Stomach (tissue), 9 donors: ENCODE data around the gene ZDHHC1. TPM values are rescaled to one million over a fixed set of nuclear protein-coding genes. Genes with fewer than 3 reads are reported as not detected.
A peak's percentile ranks its signal among the peaks of the same experiment; 100 is the strongest.

Source experiments
- DNase-seq, 2 donors: peaks; one replicate each; pipeline versions ENCODE4 v3.0.0 to v3.0.0-alpha.2; 2013 to 2019
- H3K27ac ChIP-seq, 5 donors: fragments of 200-600 bp in 4 of 5; sonication (generic) in 4 of 5; one replicate each; pipeline ENCODE4 v1.5.1; 2013 to 2019; ENCODE audit warnings: mild to moderate bottlenecking in 1 of 5, moderate library complexity in 1 of 5
- H3K27me3 ChIP-seq, 3 donors: fragments of 200-600 bp; sonication (generic); one replicate each; pipeline ENCODE4 v1.5.1; 2017 to 2019; ENCODE audit warnings: mixed run types in 1 of 3
- H3K36me3 ChIP-seq, 4 donors: fragments of 200-600 bp; sonication (generic); 1 replicate in 3 of 4; 2 replicates in 1 of 4; pipeline ENCODE4 v1.5.1; 2016 to 2019
- H3K4me1 ChIP-seq, 4 donors: fragments of 200-600 bp; sonication (generic); one replicate each; pipeline ENCODE4 v1.5.1; 2016 to 2019
- H3K4me3 ChIP-seq, 4 donors: fragments of 200-600 bp; sonication (generic) in 3 of 4; one replicate each; pipeline ENCODE4 v1.5.1; 2016 to 2019; ENCODE audit warnings: mild to moderate bottlenecking in 1 of 4
- H3K9me3 ChIP-seq, 4 donors: fragments of 200-600 bp; sonication (generic); one replicate each; pipeline ENCODE4 v1.5.1; 2016 to 2019
- CTCF ChIP-seq, 7 experiments: fragments of 450-650 bp in 4 of 7; fragments of 200-600 bp in 3 of 7; sonication (generic) in 3 of 7; IDR thresholded peaks; one replicate each; pipeline ENCODE4 v1.5.1; 2016 to 2019; ENCODE audit warnings: antibody characterized with exemption in 7 of 7, control low read depth in 2 of 7, mild to moderate bottlenecking in 1 of 7
- EP300 ChIP-seq: sonication (generic); formaldehyde crosslinking; IDR thresholded peaks from one replicate; pipeline ENCODE4 v1.6.1; 2017; ENCODE audit warnings: antibody characterized with exemption
- POLR2A ChIP-seq, 4 donors: fragments of 450-650 bp; IDR thresholded peaks; one replicate each; pipeline ENCODE4 v1.6.1; 2016; ENCODE audit warnings: antibody characterized with exemption in 4 of 4, control low read depth in 2 of 4, mild to moderate bottlenecking in 1 of 4, moderate library complexity in 1 of 4
- POLR2AphosphoS5 ChIP-seq, 3 donors: sonication (generic); formaldehyde crosslinking; IDR thresholded peaks; one replicate each; pipeline ENCODE4 v1.6.1; 2016; ENCODE audit warnings: antibody characterized with exemption in 3 of 3
- WGBS, 5 donors: extraction: QIAGEN DNeasy Blood & Tissue Kit in 3 of 5; methylation state at CpG; one replicate each; pipeline versions ENCODE4 v1.1.5 to v1.1.7; 2013 to 2018; 5-methylcytosine and 5-hydroxymethylcytosine counted together
- intact Hi-C: fragments of 100-400 bp; cut with DNase I; formaldehyde crosslinking; loops from one replicate; pipeline ENCODE4 v1.15.1; 2023; ENCODE audit warnings: low total_unique reads
- polyA plus RNA-seq, 3 donors: library from polyadenylated mRNA; stranded (reverse); fragments of 200-250 nt; gene quantifications; one replicate each; pipeline ENCODE4 v1.2.3, GENCODE V29; 2013
- total RNA-seq, 5 donors: library from RNA; depleted of rRNA; stranded (reverse); fragments of >200 nt; gene quantifications; one replicate each; pipeline versions ENCODE4 v1.1.0 to v1.2.3, GENCODE V29; 2014 to 2016
- donor health status: healthy with polysubstance abuse.
- donor health status: Bipolar disorder and iron deficiency.
- donor health status: healthy.

ZDHHC1 gene
- total and polyA plus RNA-seq, 8 donors = 2.0 to 33.6 (median 6.1) TPM; not detected in 1

DNA sequence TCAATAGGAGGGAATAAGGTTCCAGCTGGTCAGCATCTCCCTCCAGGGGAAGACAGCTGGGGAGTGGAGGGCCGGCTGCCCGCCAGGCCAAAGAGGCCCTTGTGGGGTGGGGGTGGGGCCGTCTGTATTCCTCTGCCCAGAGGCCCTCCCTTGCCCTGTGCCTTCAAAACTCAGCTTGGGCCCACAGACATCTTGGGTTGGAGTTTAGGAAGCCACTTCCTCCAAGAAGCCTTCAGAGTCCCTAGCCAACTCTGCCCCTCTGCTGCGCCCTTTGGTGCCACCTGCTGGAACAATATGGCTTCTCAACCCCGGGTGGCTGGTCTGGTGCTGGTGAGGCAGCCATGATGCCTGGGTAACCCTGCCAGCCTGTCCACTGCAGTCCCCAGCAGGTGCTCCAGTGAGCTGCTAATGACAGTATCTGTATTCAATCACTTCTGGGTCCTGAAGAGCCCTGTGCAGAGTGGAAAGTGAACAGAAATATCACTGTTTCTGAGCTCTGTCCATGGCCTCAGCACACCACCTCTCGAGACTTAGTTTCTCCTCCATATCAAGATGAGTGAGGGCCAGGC is 31.3 kb upstream of the ZDHHC1 start:
- H3K4me1 ChIP-seq = peaks cover 76 to 100% (median 95%) of the 10 kb centered on the region in 4 donors
- no peaks in the 10 kb centered on the region for H3K9me3 ChIP-seq
- 49 to 81% (median 75%) methylated on average over 2 to 6 of the region's 6 CpGs for whole genome bisulfite sequencing, 5 donors
- H3K4me3 ChIP-seq = no peak overlapping the region
- H3K36me3 ChIP-seq = peaks cover 14 to 89% (median 69%) of the 10 kb centered on the region in 4 donors
- H3K27me3 ChIP-seq = no peaks in the 10 kb centered on the region
- intact Hi-C loops = no loop called here
- DNase-seq = peak; percentile 63 to 81
- TF ChIP-seq CTCF (IDR thresholded peaks at IDR 0.05) (peak in 2 of 7 experiments; percentile 13 to 30), POLR2AphosphoS5 (IDR thresholded peaks at IDR 0.05) (no peak)
- peak overlapping the region in 4 of 5 donors; percentile 20 to 60 (median 34) for H3K27ac ChIP-seq

DNA sequence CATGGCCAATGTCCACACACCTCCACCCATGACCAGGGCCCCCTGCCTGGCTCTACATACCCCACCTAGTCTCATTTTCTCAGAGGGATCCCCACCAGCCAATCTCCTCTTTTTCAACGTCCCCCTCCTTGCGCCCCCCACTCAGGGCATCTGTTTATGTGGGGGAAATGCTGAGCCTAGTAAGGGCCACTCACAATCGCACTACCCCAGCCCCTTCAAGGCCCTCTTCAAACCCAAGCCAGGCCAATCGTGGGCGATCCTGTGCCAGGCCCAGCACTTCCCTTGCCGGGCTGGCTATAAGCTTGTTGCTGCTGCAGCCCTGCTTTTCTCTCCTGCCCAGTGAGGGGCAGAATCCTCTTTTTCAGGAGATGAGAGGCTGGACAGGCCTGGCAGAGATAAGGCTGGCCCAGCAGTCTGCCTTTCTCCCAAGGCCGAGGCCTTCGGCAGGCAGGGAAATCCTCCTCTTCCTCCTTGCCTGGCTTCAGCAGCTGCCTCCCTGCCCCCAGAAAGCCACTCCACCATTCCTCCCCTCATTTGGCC is 30.8 kb upstream of the ZDHHC1 start:
- 75 to 84% (median 81%) methylated on average over 8 of the region's 8 CpGs for WGBS, 5 donors
- H3K27ac ChIP-seq = peak overlapping the region in 4 of 5 donors; percentile 20 to 60 (median 34)
- no peak overlapping the region for H3K4me3 ChIP-seq
- TF ChIP-seq EP300 (no peak), POLR2A (IDR thresholded peaks at IDR 0.05) (no peak), CTCF (IDR thresholded peaks at IDR 0.05) (no peak)
- H3K4me1 ChIP-seq = peaks cover 76 to 100% (median 95%) of the 10 kb centered on the region in 4 donors
- H3K9me3 ChIP-seq = no peaks in the 10 kb centered on the region
- H3K27me3 ChIP-seq = no peaks in the 10 kb centered on the region
- intact Hi-C loops = no loop called here
- DNase-seq = no peak
- peaks cover 14 to 89% (median 66%) of the 10 kb centered on the region in 4 donors for H3K36me3 ChIP-seq

DNA sequence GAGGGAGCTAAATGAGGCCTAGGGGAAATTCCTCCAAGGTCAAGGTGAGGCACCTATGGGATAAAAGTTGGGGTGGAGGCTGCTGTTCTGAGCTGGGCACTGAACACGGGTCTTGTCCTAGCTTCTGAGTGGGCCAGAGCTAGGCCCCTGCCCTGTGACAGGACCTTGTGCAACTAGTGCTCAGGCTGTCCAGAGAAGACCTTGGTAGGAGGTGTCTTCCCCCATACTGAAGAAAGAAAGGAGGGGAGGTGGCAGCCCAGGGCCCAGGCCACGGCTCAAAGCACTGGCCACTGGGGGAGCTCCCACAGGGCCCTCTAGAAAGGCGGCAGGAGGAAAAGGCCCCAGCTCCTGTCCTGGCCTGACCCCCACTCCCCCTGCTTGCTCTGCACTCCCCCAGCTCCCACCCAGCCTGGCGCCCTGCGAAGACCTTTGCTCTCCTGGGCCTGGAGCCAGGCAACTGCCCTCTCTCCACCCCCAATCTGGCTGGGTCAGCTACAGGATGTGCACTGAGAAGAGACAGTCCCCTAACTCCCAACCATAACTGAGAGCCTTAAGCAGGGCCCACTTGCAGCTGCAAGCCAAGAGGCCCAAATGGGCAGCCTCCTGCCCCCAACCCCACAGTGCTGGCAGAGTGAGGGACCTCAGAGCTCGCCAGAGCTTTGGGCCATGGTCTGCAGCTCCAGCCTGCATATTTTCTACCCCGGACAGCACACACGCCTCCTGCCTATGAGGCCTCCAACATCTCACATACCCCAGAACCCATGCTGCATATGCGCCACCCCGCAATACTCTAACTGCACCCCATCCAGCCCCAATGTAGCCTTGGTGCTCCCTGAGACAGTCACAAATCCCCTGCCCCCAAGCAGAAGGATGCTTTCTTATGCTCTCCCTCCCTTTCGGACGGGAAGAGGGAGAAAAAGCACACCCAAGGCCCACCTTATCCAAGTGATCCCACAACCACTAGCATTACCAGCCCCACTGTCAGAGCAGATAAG is 29.9 kb upstream of the ZDHHC1 start:
- no peak overlapping the region for H3K4me3 ChIP-seq

More for the DNA sequence above, 29.9 kb upstream of the ZDHHC1 start:
- TF ChIP-seq CTCF (IDR thresholded peaks at IDR 0.05) = no peak
- TF ChIP-seq POLR2AphosphoS5 (IDR thresholded peaks at IDR 0.05) = no peak
- no peak for TF ChIP-seq EP300
- TF ChIP-seq POLR2A (IDR thresholded peaks at IDR 0.05) = no peak
- Histone ChIP-seq H3K9me3 (no peaks in the 10 kb centered on the region), H3K27me3 (no peaks in the 10 kb centered on the region), H3K36me3 (peaks cover 14 to 87% (median 61%) of the 10 kb centered on the region in 4 donors), H3K4me1 (peaks cover 75 to 100% (median 94%) of the 10 kb centered on the region in 4 donors), H3K27ac (peak overlapping the region; percentile 16 to 60 (median 33))
- DNase-seq = peak; percentile 61 to 69
- whole genome bisulfite sequencing, 5 donors = 61 to 78% (median 65%) methylated on average over 11 to 12 of the region's 12 CpGs
- intact Hi-C loops = no loop called here
